Measurements from ENCODE around the gene SLC24A4.

DNA sequence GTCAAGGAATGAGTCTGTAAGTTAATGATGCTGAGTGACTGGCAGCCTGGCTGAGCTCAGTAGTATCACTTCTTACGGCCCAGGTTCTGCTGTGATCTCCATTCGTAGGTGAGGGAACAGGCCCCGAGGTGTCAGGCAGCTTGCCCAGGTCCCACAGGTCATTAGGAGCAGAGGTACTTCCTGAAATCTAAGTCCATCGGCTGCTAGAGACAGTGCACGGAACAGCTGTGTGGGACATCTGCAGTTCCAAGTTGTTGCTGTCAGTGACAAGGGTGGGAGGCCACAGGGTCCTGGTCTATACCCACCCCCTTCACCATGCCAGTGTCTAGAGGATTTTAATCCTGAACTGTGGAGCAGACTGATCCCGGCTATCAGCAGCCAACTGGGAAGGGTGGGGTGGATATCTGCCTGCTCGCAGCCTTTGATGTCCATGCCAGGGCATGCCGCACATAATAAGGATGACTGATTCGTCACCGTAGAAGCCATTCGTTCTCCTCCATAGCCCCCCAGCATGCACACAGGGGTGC lies 108.3 kb downstream of the SLC24A4 start:
- TF ChIP-seq, protein P1, sequence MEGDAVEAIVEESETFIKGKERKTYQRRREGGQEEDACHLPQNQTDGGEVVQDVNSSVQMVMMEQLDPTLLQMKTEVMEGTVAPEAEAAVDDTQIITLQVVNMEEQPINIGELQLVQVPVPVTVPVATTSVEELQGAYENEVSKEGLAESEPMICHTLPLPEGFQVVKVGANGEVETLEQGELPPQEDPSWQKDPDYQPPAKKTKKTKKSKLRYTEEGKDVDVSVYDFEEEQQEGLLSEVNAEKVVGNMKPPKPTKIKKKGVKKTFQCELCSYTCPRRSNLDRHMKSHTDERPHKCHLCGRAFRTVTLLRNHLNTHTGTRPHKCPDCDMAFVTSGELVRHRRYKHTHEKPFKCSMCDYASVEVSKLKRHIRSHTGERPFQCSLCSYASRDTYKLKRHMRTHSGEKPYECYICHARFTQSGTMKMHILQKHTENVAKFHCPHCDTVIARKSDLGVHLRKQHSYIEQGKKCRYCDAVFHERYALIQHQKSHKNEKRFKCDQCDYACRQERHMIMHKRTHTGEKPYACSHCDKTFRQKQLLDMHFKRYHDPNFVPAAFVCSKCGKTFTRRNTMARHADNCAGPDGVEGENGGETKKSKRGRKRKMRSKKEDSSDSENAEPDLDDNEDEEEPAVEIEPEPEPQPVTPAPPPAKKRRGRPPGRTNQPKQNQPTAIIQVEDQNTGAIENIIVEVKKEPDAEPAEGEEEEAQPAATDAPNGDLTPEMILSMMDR (IDR thresholded peaks at IDR 0.05): no peak
- TF ChIP-seq POLR2AphosphoS5 (IDR thresholded peaks at IDR 0.05) (no peak), POLR2A (IDR thresholded peaks at IDR 0.05) (no peak), EP300 (IDR thresholded peaks at IDR 0.05) (no peak)
